Smooth muscle cell (in vitro differentiated cells): ENCODE data around the gene PHYKPL. TPM values are rescaled to one million over a fixed set of nuclear protein-coding genes. Genes with fewer than 3 reads are reported as not detected.

Source experiments
- DNase-seq: peaks from one replicate; lab custom pipeline; 2025; ENCODE audit not compliant: unreplicated experiment; lab: John Stamatoyannopoulos, UW
- H2AFZ ChIP-seq: fragments of 200-600 bp; sonication (generic); 2 replicates; pipeline ENCODE4 v1.6.0; 2016; ENCODE audit warnings: antibody characterized with exemption, low read depth, mild to moderate bottlenecking
- H3F3A ChIP-seq: fragments of 200-600 bp; sonication (generic); 2 replicates; pipeline ENCODE4 v1.6.0; 2017; ENCODE audit warnings: antibody characterized with exemption, low read depth
- H3K27ac ChIP-seq: fragments of 200-600 bp; sonication (generic); 2 replicates; pipeline ENCODE4 v1.5.1; 2016; ENCODE audit warnings: low read depth, mild to moderate bottlenecking
- H3K27me3 ChIP-seq: fragments of 200-600 bp; sonication (generic); 2 replicates; pipeline ENCODE4 v1.6.1; 2016; ENCODE audit warnings: low read depth, mild to moderate bottlenecking
- H3K36me3 ChIP-seq: fragments of 200-600 bp; sonication (generic); 2 replicates; pipeline ENCODE4 v1.5.1; 2016; ENCODE audit warnings: low read depth
- H3K4me1 ChIP-seq: fragments of 200-600 bp; sonication (generic); 2 replicates; pipeline ENCODE4 v1.5.1; 2016; ENCODE audit warnings: low read depth
- H3K4me2 ChIP-seq: fragments of 200-600 bp; sonication (generic); 2 replicates; pipeline ENCODE4 v1.6.0; 2016; ENCODE audit warnings: mild to moderate bottlenecking
- H3K4me3 ChIP-seq: fragments of 200-600 bp; sonication (generic); 2 replicates; pipeline ENCODE4 v1.5.1; 2016; ENCODE audit warnings: mild to moderate bottlenecking
- H3K79me2 ChIP-seq: fragments of 200-600 bp; sonication (generic); 2 replicates; pipeline ENCODE4 v1.6.0; 2016; ENCODE audit warnings: low read depth, mild to moderate bottlenecking
- H3K9ac ChIP-seq: fragments of 200-600 bp; sonication (generic); 2 replicates; pipeline ENCODE4 v1.6.0; 2016; ENCODE audit warnings: low read depth
- H3K9me3 ChIP-seq: fragments of 200-600 bp; sonication (generic); replicated peaks from 2 replicates; pipeline ENCODE4 v1.5.1; 2016; ENCODE audit warnings: low read depth
- H4K20me1 ChIP-seq: fragments of 200-600 bp; sonication (generic); 2 replicates; pipeline ENCODE4 v1.6.0; 2016; ENCODE audit warnings: low read depth
- WGBS: methylation state at CpG from one replicate; pipeline ENCODE4 v1.1.7; 2016; ENCODE audit warnings: low lambda C conversion rate; 5-methylcytosine and 5-hydroxymethylcytosine counted together
- polyA plus RNA-seq: library from polyadenylated mRNA; unstranded; fragments of >200 nt; fragmentation: Nextera tagmentation; extraction: Ambion mirVana; gene quantifications from 2 replicates; pipeline ENCODE4 v1.2.1, GENCODE V29; 2016
- total RNA-seq: library from RNA; depleted of rRNA; stranded (reverse); fragments of >200 nt; gene quantifications from 2 replicates; pipeline ENCODE4 v1.2.3, GENCODE V29; 2014
- TF ChIP-seq, protein P1 (sequence below): fragments of 200-600 bp; sonication (generic); IDR thresholded peaks from 2 replicates; pipeline ENCODE4 v1.5.1; 2017; ENCODE audit warnings: borderline replicate concordance, mild to moderate bottlenecking, antibody characterized with exemption; ENCODE audit not compliant: insufficient read depth, poor library complexity, severe bottlenecking

The PHYKPL gene
- total and polyA plus RNA-seq, 2 experiments from 2014 or later, result 15.7 to 27.8 TPM

DNA sequence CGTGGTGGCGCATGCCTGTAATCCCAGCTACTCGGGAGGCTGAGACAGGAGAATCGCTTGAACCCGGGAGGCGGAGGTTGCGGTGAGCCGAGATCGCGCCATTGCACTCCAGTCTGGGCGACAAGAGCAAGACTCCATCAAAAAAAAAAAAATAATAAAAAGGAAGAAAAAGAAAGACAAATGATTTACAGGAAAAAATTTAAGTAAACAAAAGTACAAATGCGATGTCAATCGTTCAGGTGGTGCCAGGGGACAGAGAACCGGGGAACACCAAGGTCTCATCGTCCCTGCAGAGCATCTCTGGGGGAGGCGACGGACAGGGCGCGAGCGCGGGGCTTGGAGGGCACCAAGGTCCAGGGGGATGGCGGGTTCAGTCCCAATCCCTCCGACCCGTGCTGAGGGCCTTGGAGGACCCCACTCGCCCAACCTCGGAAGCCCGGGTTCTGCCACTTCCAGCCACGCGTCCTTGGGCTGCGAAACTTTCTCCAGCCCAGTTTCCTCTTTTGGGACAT, 28.9 kb downstream of the PHYKPL start:
- WGBS, result 29% methylated on average over 27 of the region's 30 CpGs

DNA sequence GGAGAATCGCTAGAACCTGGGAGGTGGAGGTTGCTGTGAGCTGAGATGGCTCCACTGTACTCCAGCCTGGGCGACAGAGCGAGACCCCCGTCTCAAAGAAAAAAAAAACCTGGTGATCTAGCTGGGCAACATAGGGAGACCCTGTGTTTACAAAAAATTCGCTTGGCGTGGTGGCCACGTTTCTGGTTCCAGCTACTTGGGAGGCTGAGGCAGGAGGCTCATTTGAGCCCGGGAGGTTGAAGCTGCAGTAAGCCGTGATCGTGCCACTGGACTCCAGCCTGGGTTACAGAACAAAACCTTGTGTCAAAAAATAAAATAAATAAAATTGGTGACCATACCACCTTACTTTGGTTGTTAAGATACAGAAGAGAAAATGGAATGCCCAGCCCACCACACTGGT, 30.1 kb downstream of the PHYKPL start:
- no peak overlapping the region for H3K9ac ChIP-seq
- 93% methylated on average over 10 of the region's 10 CpGs for WGBS
- peaks cover 11% of the 10 kb centered on the region for H3K4me1 ChIP-seq
- H2AFZ ChIP-seq, result no peak overlapping the region
- no peaks in the 10 kb centered on the region for H3K27me3 ChIP-seq
- H4K20me1 ChIP-seq, result peaks cover 24% of the 10 kb centered on the region
- no peak for DNase-seq
- TF ChIP-seq, protein P1, sequence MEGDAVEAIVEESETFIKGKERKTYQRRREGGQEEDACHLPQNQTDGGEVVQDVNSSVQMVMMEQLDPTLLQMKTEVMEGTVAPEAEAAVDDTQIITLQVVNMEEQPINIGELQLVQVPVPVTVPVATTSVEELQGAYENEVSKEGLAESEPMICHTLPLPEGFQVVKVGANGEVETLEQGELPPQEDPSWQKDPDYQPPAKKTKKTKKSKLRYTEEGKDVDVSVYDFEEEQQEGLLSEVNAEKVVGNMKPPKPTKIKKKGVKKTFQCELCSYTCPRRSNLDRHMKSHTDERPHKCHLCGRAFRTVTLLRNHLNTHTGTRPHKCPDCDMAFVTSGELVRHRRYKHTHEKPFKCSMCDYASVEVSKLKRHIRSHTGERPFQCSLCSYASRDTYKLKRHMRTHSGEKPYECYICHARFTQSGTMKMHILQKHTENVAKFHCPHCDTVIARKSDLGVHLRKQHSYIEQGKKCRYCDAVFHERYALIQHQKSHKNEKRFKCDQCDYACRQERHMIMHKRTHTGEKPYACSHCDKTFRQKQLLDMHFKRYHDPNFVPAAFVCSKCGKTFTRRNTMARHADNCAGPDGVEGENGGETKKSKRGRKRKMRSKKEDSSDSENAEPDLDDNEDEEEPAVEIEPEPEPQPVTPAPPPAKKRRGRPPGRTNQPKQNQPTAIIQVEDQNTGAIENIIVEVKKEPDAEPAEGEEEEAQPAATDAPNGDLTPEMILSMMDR, result no peak
- no peaks in the 10 kb centered on the region for H3K9me3 ChIP-seq
- H3K79me2 ChIP-seq, result peaks cover 31% of the 10 kb centered on the region
- no peak overlapping the region for H3K27ac ChIP-seq
- no peak overlapping the region for H3K4me3 ChIP-seq
- no peak overlapping the region for H3K4me2 ChIP-seq
- peaks cover 9% of the 10 kb centered on the region for H3F3A ChIP-seq
- no peaks in the 10 kb centered on the region for H3K36me3 ChIP-seq

More for the DNA sequence above, 28.9 kb downstream of the PHYKPL start:
- peaks cover 18% of the 10 kb centered on the region for H3F3A ChIP-seq
- no peak overlapping the region for H3K27ac ChIP-seq
- peak overlapping the region; percentile 28 for H2AFZ ChIP-seq
- H3K27me3 ChIP-seq, result no peaks in the 10 kb centered on the region
- H3K4me3 ChIP-seq, result peak overlapping the region; percentile 99
- H4K20me1 ChIP-seq, result peaks cover 36% of the 10 kb centered on the region
- DNase-seq, result no peak
- peak overlapping the region; percentile 95 for H3K4me2 ChIP-seq
- peaks cover 43% of the 10 kb centered on the region for H3K79me2 ChIP-seq
- TF ChIP-seq, protein P1, result no peak
- peak overlapping the region; percentile 4 for H3K9ac ChIP-seq
- H3K9me3 ChIP-seq, result no peaks in the 10 kb centered on the region
- H3K4me1 ChIP-seq, result peaks cover 11% of the 10 kb centered on the region
- peaks cover 3% of the 10 kb centered on the region for H3K36me3 ChIP-seq

DNA sequence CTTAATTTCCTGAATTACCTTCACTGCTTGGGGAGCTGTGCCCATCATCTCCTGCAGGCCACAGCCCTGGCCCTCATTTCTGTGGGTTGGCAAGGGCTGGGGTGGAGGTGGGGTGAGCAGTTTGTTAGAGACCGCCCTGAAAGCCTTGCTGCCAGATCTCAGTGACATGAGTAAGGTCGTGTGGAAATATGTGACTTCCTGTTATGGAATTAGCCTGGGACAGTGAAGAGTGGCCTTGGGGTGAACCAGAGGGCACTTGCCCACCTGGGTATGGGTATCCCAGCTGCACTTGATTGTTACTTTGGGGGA, 30.7 kb downstream of the PHYKPL start:
- H4K20me1 ChIP-seq, result peaks cover 18% of the 10 kb centered on the region
- H3K4me2 ChIP-seq, result no peak overlapping the region
- DNase-seq, result no peak
- no peak overlapping the region for H3K4me3 ChIP-seq
- no peak overlapping the region for H3K27ac ChIP-seq
- H3K36me3 ChIP-seq, result no peaks in the 10 kb centered on the region
- TF ChIP-seq, protein P1, result no peak
- H2AFZ ChIP-seq, result no peak overlapping the region
- H3K4me1 ChIP-seq, result peaks cover 11% of the 10 kb centered on the region
- peaks cover 24% of the 10 kb centered on the region for H3K79me2 ChIP-seq
- no peaks in the 10 kb centered on the region for H3K27me3 ChIP-seq
- no peaks in the 10 kb centered on the region for H3K9me3 ChIP-seq
- peaks cover 4% of the 10 kb centered on the region for H3F3A ChIP-seq
- 53% methylated on average over 2 of the region's 2 CpGs for WGBS
- no peak overlapping the region for H3K9ac ChIP-seq

DNA sequence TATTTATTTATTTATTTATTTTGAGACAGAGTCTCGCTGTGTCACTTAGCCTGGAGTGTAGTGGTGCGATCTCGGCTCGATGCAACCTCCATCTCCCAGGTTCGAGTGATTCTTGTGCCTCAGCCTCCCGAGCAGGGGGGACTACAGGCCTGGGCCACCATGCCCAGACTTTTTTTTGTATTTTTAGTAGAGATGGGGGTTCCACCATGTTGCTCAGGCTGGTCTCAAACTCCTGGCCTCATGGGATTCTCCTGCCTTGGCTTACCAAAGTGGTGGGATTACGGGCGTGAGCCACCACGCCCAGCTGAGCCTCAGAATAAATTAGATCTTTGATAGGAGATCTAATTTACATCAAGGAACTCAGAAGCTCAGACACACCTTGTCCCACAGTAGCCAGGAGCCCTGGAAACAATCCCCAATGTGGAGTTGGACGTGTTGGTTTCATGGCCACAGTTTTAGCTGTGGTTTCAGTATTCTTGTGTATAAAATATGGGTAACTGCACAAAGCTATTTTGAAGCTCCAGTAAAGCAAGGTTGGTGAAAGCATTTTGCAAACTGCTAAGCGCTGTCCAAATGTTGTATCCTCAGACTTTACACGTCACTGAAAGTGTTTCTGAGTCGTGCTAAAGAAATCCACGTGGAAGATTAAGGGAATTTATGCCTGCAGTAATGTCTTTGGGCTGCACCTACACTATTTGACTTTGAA, 31.2 kb downstream of the PHYKPL start:
- Histone ChIP-seq H3K4me2 (no peak overlapping the region), H3K9ac (no peak overlapping the region), H3F3A (peaks cover 4% of the 10 kb centered on the region), H3K9me3 (no peaks in the 10 kb centered on the region), H3K79me2 (peaks cover 19% of the 10 kb centered on the region), H3K4me3 (no peak overlapping the region), H3K27me3 (no peaks in the 10 kb centered on the region), H2AFZ (no peak overlapping the region), H3K4me1 (peaks cover 7% of the 10 kb centered on the region), H3K36me3 (no peaks in the 10 kb centered on the region), H3K27ac (no peak overlapping the region), H4K20me1 (peaks cover 13% of the 10 kb centered on the region)
- TF ChIP-seq, protein P1, result no peak
- WGBS, result 80% methylated on average over 14 of the region's 14 CpGs
- no peak for DNase-seq
